Body of pancreas (tissue), 4 donors: Measurements from ENCODE around the gene TXLNB.

Experiments used
- POLR2A ChIP-seq, 3 donors: fragments of 450-650 bp; IDR thresholded peaks; one replicate each; pipeline ENCODE4 v1.6.1; 2016; ENCODE audit warnings: antibody characterized with exemption in 3 of 3, mild to moderate bottlenecking in 2 of 3
- TF ChIP-seq, protein P1 (sequence below), 7 experiments: fragments of 450-650 bp in 4 of 7; fragments of 200-600 bp in 3 of 7; sonication (generic) in 3 of 7; IDR thresholded peaks; one replicate each; pipeline ENCODE4 v1.5.1; 2016 to 2019; ENCODE audit warnings: antibody characterized with exemption in 7 of 7

DNA sequence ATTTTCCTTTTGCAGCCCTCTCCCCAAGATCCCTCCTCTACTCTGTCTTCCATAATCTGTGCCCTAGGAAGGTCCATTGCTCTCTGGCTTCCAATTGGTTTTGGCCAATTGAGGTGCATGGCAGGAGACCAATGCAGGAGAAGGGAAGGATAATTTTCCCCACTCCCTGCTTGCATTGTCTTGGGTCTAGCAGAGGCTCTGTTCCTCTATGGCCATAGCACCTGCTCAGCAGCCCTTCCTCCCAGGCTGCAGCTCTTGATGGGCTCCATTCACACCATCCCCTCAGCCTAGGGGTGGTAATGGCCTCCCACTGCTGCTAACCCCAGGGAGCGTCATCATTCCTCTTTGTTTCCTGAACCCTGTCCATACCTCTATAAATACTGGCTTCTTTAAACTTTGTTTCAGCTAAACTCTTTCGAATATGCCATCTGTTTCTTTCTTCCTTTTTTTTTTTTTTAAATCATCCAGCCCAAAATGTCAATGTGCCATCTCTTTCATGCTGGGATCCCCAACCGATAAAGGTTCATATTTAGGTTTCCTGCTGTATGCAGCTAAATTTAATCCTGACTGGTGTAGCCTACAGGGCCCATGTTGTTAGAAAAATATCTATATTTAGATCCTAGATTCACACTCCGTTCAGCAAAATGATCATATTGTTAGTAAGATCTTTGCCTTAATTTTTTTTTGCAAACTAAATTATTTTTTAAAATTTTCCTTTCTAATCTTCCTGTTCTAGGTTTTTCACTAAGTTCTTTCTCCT, 93.1 kb downstream of the TXLNB start:
- TF ChIP-seq POLR2A (IDR thresholded peaks at IDR 0.05), result no peak
- TF ChIP-seq, protein P1, sequence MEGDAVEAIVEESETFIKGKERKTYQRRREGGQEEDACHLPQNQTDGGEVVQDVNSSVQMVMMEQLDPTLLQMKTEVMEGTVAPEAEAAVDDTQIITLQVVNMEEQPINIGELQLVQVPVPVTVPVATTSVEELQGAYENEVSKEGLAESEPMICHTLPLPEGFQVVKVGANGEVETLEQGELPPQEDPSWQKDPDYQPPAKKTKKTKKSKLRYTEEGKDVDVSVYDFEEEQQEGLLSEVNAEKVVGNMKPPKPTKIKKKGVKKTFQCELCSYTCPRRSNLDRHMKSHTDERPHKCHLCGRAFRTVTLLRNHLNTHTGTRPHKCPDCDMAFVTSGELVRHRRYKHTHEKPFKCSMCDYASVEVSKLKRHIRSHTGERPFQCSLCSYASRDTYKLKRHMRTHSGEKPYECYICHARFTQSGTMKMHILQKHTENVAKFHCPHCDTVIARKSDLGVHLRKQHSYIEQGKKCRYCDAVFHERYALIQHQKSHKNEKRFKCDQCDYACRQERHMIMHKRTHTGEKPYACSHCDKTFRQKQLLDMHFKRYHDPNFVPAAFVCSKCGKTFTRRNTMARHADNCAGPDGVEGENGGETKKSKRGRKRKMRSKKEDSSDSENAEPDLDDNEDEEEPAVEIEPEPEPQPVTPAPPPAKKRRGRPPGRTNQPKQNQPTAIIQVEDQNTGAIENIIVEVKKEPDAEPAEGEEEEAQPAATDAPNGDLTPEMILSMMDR (IDR thresholded peaks at IDR 0.05), result no peak
